GM19023 (cell line): ENCODE data around the gene TBC1D19.

Source experiments
- ATAC-seq: cut with Tn5 transposase; IDR thresholded peaks from one replicate; pipeline ENCODE4 v1.9.1; 2021; ENCODE audit warnings: mild to moderate bottlenecking, moderate library complexity; ENCODE audit not compliant: unreplicated experiment

The TBC1D19 gene

GRCh38 chr4:26772096-26772873 lies 188.4 kb downstream of the TBC1D19 start:
- ATAC-seq, result no peak

DNA sequence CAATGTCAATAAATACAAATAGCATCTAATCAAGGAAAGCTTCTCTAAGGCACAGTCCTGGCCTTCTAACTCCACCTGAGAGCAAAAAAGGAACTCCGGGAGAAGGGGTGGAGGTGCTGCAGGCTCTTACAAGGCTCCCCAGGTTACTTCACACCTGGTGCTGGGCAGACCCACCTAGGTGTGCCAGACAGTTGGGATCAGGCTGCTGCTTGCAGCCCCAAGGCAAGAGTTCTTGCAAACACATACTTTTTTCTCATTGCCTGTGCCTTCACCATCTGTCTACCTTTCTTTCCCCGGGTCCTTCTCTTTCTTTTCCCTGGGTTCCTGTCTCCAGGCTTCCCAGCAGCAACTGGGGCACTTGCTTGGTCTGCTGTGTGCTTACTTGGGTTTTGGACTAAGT lies 195.3 kb downstream of the TBC1D19 start:
- ATAC-seq, result no peak

DNA sequence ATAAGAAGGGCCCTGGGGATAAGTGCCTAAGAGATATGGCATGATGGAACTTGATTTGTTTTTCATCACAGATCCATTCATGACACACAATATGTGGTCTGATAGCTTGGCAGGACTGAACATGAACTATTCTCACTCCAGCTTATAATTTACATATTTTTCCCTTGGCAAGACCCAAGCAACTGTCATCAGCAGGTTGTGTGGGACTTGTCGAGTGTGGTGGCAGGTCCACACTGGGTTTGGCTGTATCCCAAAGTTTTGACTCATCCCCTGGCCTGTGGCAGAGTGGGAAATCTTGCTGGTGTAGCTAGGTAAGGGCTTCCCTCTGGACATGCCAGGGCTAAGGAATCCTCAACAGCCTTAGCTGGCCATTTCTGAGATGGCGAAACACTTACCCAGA lies 195.8 kb downstream of the TBC1D19 start:
- no peak for ATAC-seq

DNA sequence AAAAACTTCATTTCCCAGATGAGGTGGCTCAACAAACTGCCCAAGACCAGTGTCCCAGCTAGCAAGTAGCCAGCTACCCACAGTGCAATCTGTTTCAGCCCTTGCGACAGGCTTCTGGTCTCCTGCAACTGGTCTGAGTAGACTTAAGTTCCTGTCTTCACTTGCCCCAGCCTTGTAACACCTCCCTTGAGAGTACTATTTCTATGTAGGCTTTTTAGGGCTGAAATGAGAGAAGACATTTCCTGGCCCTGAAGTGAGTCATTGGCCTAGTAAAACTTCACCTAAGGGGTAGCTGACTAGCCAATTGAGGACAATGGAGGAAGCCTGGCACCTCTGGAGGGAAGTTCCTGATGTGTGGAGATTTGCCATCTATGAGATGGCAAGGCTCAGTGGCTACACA lies 196.7 kb downstream of the TBC1D19 start:
- ATAC-seq, result no peak

DNA sequence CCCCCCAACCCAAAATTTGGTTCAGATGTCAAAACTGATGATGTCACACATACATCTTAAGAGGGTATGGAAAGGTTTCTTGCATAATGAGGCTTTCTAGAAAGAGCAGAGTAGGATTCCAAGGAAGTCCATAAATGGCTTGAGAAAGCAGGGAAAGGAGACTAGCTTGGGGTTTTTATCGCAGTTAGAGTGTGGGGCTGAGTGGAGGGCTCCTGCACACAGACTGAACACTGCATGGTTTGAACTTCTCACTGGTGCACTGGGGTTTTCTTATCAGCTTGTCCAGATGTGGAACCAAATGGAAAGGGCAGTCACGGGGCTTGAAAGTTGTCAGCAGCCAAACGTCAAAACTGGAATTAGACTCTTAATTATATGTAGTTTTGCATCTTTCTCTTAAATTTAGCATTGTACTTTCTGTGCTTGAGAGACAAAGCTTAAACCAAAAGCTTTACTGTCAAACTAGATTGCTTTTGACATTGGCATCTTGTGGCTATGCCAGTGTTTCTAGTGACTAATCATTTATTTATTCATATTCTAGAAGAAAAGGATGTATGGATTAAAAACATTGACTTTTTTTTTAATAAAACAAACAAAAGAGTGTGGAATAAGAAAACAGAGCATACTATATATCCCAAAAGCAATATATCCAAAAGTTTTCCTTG lies 198.4 kb downstream of the TBC1D19 start:
- no peak for ATAC-seq

GRCh38 chr4:26782830-26783202 lies 198.9 kb downstream of the TBC1D19 start:
- no peak for ATAC-seq

GRCh38 chr4:26784207-26784865 lies 200.5 kb downstream of the TBC1D19 start:
- no peak for ATAC-seq

DNA sequence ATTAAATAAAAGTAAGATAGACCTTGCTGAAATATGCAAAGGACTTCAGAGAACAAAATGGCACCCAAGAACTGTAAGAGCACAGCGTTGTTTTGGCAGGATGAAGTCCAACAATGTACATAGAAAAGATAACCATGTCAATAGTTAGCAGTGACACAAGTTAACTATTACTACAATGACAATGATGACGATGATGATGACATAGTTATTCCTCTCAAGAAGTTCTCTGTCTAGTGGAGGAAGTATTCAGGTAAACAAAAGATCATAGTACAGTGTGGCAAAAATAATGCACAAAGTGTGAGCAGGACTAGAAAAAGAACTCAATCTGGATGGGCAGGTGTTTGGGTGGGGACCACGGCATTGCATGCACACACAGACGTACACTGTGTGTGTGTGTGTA lies 201.4 kb downstream of the TBC1D19 start:
- ATAC-seq, result no peak

DNA sequence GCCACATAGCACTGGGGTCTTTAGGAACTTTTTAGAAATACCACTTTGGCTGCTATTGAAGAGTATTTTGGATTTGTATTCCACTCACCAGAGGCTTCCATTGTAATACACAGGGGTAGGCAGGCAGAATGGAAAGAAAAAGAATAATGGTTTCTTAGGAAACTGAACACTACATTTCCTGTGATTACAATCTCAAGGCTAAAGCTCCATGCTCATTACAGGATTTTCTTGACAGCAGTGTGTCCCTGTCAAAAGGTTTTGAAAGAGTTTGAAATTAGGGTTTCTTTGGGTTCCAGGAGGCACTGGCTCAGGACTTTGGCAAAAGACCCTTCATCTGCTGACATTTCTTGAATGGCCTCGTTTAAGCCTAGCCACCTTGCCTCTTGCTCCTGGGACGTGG lies 201.9 kb downstream of the TBC1D19 start:
- ATAC-seq, result no peak

- ATAC-seq, result no peak
Measured at GRCh38 chr4:26786916-26787315, 203.0 kb downstream of the TBC1D19 start.

- ATAC-seq, result no peak
Measured at GRCh38 chr4:26787461-26788340, 203.8 kb downstream of the TBC1D19 start.

DNA sequence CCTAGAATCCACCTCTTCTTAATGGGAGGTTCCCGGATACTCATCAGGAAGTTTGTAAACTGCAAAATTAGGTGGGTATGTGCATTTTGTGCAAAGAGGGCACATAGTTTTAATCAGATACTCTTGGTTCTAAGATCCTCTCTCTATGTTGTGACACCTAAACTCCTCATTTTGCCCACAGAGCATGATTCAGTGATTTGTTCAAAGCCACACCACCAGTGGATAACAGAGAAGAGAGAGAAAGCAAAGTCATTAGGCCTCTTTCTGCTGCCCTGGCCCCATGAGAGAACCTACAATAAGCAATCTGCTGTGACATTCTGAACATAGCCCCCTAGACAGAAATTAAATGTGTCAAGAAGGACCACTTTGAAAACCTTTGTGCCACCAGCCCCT lies 204.5 kb downstream of the TBC1D19 start:
- no peak for ATAC-seq

GRCh38 chr4:26789208-26789607 lies 205.3 kb downstream of the TBC1D19 start:
- ATAC-seq, result no peak

DNA sequence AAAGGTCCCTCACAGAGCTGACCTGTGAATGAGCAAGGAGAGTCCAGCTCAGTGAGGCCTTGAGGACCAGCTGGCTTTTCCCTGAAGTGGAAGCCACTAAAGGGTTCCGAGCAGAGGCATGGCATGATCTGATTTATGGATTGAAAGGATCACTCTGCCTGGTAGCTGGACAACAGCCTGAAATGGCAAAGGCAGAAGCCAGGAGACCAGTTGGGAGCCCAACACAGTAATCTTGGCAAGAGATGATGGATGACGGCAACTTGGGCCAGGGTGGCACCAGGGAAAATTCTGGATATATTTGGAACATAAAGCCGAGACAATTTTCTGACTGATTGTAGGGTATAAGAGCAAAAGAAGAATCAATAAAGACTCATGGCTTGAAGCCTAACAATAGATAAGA lies 207.5 kb downstream of the TBC1D19 start:
- ATAC-seq, result no peak

DNA sequence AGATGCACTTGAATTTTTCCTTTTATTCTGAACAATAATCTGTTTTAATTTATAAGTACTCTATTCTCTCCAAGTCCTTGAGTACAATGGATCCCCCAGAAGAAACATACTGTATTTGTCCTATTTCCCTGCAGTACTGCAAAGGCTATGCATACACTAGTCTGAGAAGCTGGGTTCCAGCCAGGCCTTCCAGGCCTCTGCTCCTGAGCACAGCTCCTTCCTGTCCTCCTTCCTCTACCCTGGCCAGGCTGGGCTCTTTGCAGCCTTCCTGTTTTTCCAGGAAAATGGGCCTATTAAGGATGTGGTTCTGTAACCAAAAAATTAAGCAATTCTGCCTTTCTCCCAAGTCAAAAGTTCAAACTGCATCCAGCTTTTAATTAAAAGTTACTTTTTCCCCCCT lies 208.8 kb downstream of the TBC1D19 start:
- no peak for ATAC-seq

DNA sequence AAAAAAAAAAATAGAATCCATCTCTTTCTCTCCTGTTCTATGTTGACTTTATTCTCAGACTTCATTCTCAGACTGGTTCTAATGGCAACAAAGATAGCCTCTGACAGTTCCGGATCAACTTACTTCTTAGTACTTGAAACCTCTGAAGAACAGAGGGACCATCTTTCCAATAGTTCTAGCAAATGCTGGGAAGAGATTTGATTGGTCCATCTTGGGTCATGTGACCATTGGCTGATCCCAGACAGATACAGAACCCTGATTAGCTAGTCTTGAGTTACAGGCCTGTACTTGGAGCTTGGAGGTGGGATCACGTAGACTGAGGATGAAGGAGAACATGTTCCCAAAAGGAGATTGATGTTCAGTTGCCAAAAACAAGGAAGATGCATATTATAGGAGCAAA lies 209.9 kb downstream of the TBC1D19 start:
- no peak for ATAC-seq

DNA sequence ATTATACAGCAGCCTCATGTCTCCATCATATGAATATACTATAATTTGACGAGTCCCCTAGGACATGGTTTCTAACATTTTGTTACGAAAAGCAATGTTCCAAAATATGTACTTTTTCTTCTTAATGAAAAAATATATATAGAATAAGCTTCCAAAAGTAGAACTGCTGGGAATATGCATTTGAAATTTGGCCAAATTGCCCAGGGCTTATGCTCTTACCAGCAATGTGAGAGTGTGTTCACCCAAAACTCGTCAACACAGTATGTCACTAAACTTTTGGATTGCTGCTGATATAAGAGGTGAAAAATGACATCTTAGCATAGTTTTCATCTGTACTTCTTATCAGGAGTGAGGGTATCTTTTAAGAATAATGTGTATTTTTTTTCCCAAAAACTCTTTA lies 212.2 kb downstream of the TBC1D19 start:
- no peak for ATAC-seq

DNA sequence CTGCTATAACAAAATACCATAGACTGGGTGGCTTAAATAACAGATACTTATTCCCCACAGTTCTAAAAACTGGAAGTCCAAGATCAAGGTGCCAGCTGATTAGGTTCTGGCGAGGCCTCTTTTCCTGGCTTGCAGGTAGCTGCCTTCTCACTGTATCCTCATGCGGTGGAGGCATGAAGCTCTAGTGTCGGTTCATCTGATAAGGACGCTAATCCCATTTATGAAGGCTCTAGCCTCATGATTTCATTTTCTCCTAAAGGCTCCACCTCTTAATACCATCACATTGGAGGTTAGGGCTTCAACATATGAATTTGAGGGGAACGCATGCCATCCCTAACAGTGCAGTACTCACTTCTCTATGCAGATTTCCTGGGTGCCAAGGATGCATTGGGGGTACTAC lies 218.9 kb downstream of the TBC1D19 start:
- ATAC-seq, result no peak

DNA sequence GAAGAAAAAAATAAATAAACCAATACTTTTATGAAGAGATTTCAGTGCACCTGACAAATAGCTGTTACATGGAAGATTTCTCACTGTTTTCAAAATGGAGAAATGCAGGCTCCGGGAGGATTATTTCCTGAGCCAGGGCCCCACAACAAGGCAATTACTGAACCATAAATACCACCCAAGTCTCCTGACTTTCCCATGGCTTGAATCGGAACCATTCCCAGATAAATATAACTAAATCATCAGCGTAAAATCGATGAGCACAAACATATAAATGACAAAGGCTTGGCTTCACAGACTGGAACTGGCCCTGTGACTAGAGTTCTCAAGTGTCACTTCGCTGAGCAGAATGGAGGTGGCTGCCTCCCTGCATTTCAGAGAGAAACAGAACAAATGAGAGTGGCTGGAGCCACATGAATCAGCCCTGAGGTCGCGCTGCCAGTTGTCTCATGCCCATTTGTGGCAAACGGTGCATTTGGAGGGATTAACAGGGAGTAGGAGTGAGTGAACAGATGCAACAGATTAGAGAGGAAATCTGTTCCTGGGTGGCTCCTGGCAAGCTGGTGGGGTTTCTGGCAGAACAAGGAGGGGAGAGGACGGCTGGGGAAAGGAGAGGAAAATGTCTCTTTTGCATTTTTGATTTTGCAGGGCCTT lies 219.5 kb downstream of the TBC1D19 start:
- ATAC-seq, result no peak

GRCh38 chr4:26804451-26804850 lies 220.6 kb downstream of the TBC1D19 start:
- no peak for ATAC-seq

DNA sequence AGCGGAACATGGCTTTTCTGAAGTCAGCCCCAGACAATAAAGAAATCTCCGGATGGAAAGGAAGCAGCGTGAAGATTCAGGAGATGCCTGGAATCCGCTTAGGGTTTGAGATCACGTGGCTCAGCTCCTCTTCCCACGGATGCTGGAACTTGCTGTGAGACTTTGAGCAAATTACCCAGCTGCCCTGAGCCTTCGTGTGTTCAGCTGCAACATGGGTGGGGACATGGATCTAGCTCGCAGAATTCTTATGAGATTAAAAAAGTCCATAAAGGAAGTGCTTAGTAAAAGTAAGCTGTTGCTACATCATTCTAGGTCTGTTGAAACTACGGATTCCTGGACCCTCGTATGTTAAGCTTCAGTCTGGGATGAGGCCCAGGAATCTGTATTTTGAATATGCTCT lies 221.0 kb downstream of the TBC1D19 start:
- ATAC-seq, result no peak
